ENCODE results near the gene CHRM4. TPM values are rescaled to one million over a fixed set of nuclear protein-coding genes. Genes with fewer than 3 reads are reported as not detected.
"Not testable (repeated sequence)": the region's sequence is repeated elsewhere in the genome, so short reads cannot be mapped to it uniquely, and the experiment has no call there.

Gene CHRM4
- total RNA-seq, 2 donors from 2014 or later, result 0.75 to 0.81 TPM

- Mint-ChIP-seq H3K27me3 (no peaks in the 10 kb centered on the region), H3K4me3 (no peak overlapping the region), H3K36me3 (no peaks in the 10 kb centered on the region), H3K9me3 (no peaks in the 10 kb centered on the region), H3K4me1 (ENCODE audit: low read depth in 2 of 2) (peaks cover 3 to 8% of the 10 kb centered on the region in 2 donors), H3K27ac (no peak overlapping the region)
- DNase-seq (ENCODE audit: low spot score) (no peak), ATAC-seq (no peak)
Measured at GRCh38 chr11:46374815-46375214, 16.8 kb downstream of the CHRM4 start.

GRCh38 chr11:46373787-46374740, 17.5 kb downstream of the CHRM4 start:
- Mint-ChIP-seq H3K4me1 (ENCODE audit: low read depth in 2 of 2) (peaks cover 2 to 4% of the 10 kb centered on the region in 2 donors), H3K4me3 (no peak overlapping the region), H3K27me3 (no peaks in the 10 kb centered on the region), H3K9me3 (no peaks in the 10 kb centered on the region), H3K27ac (no peak overlapping the region), H3K36me3 (no peaks in the 10 kb centered on the region)
- ATAC-seq (no peak), DNase-seq (ENCODE audit: low spot score) (no peak)

- H3K4me3 Mint-ChIP-seq; H3K36me3 Mint-ChIP-seq; H3K4me1 Mint-ChIP-seq (ENCODE audit: low read depth in 2 of 2): not testable (repeated sequence)
Measured at GRCh38 chr11:46372501-46372900, 19.1 kb downstream of the CHRM4 start.

GRCh38 chr11:46372086-46372485, 19.5 kb downstream of the CHRM4 start:
- Mint-ChIP-seq H3K36me3 (no peaks in the 10 kb centered on the region), H3K4me3 (no peak overlapping the region), H3K4me1 (ENCODE audit: low read depth in 2 of 2) (peaks cover 5 to 7% of the 10 kb centered on the region in 2 donors), H3K27me3 (no peaks in the 10 kb centered on the region), H3K9me3 (no peaks in the 10 kb centered on the region), H3K27ac (no peak overlapping the region)
- ATAC-seq, result no peak
- DNase-seq (ENCODE audit: low spot score), result no peak

More at GRCh38 chr11:46372501-46372900, 19.1 kb downstream of the CHRM4 start:
- not testable (repeated sequence) for ATAC-seq; H3K27ac Mint-ChIP-seq; DNase-seq (ENCODE audit: low spot score); H3K27me3 Mint-ChIP-seq; H3K9me3 Mint-ChIP-seq

- not testable (repeated sequence) for H3K4me3 Mint-ChIP-seq; DNase-seq (ENCODE audit: low spot score); H3K27ac Mint-ChIP-seq; H3K9me3 Mint-ChIP-seq; ATAC-seq; H3K4me1 Mint-ChIP-seq (ENCODE audit: low read depth in 2 of 2); H3K36me3 Mint-ChIP-seq; H3K27me3 Mint-ChIP-seq
Measured at GRCh38 chr11:46371262-46371661, 20.3 kb downstream of the CHRM4 start.

GRCh38 chr11:46370253-46370652, 21.3 kb downstream of the CHRM4 start:
- Mint-ChIP-seq H3K4me1 (ENCODE audit: low read depth in 2 of 2) (peaks cover 5 to 7% of the 10 kb centered on the region in 2 donors), H3K9me3 (no peaks in the 10 kb centered on the region), H3K4me3 (no peak overlapping the region), H3K27me3 (no peaks in the 10 kb centered on the region), H3K27ac (no peak overlapping the region), H3K36me3 (no peaks in the 10 kb centered on the region)
- DNase-seq (ENCODE audit: low spot score) (no peak), ATAC-seq (no peak)

- ATAC-seq, result peak; percentile 61 to 69
Measured at GRCh38 chr11:46369458-46370152, 22.0 kb downstream of the CHRM4 start.

GRCh38 chr11:46367916-46368267, 23.7 kb downstream of the CHRM4 start:
- Mint-ChIP-seq H3K27me3 (no peaks in the 10 kb centered on the region), H3K4me3 (no peak overlapping the region), H3K36me3 (no peaks in the 10 kb centered on the region), H3K4me1 (ENCODE audit: low read depth in 2 of 2) (peaks cover 17 to 23% of the 10 kb centered on the region in 2 donors), H3K27ac (no peak overlapping the region), H3K9me3 (no peaks in the 10 kb centered on the region)
- DNase-seq (ENCODE audit: low spot score) (no peak), ATAC-seq (no peak)

More at GRCh38 chr11:46369458-46370152, 22.0 kb downstream of the CHRM4 start:
- DNase-seq (ENCODE audit: low spot score), result no peak
- H3K27ac Mint-ChIP-seq, result no peak overlapping the region
- H3K27me3 Mint-ChIP-seq, result no peaks in the 10 kb centered on the region
- peaks cover 10 to 13% of the 10 kb centered on the region in 2 donors for H3K4me1 Mint-ChIP-seq (ENCODE audit: low read depth in 2 of 2)
- no peak overlapping the region for H3K4me3 Mint-ChIP-seq
- no peaks in the 10 kb centered on the region for H3K9me3 Mint-ChIP-seq
- H3K36me3 Mint-ChIP-seq, result no peaks in the 10 kb centered on the region

- ATAC-seq (peak; percentile 73 to 79), DNase-seq (ENCODE audit: low spot score) (peak; percentile 78)
- peaks cover 22 to 28% of the 10 kb centered on the region in 2 donors for H3K4me1 Mint-ChIP-seq (ENCODE audit: low read depth in 2 of 2)
- H3K4me3 Mint-ChIP-seq, result no peak overlapping the region
- no peaks in the 10 kb centered on the region for H3K9me3 Mint-ChIP-seq
- H3K36me3 Mint-ChIP-seq, result no peaks in the 10 kb centered on the region
- no peak overlapping the region for H3K27ac Mint-ChIP-seq
- H3K27me3 Mint-ChIP-seq, result no peaks in the 10 kb centered on the region
Measured at GRCh38 chr11:46367244-46367915, 24.2 kb downstream of the CHRM4 start.

- Mint-ChIP-seq H3K27ac (no peak overlapping the region), H3K9me3 (no peaks in the 10 kb centered on the region), H3K4me3 (no peak overlapping the region), H3K4me1 (ENCODE audit: low read depth in 2 of 2) (peaks cover 24 to 30% of the 10 kb centered on the region in 2 donors), H3K36me3 (no peaks in the 10 kb centered on the region), H3K27me3 (no peaks in the 10 kb centered on the region)
- no peak for ATAC-seq
- DNase-seq (ENCODE audit: low spot score), result no peak
Measured at GRCh38 chr11:46366661-46367161, 24.9 kb downstream of the CHRM4 start.

- Mint-ChIP-seq H3K4me3 (no peak overlapping the region), H3K4me1 (ENCODE audit: low read depth in 2 of 2) (peaks cover 25 to 35% of the 10 kb centered on the region in 2 donors), H3K27me3 (no peaks in the 10 kb centered on the region), H3K36me3 (no peaks in the 10 kb centered on the region), H3K27ac (no peak overlapping the region), H3K9me3 (no peaks in the 10 kb centered on the region)
- DNase-seq (ENCODE audit: low spot score), result no peak
- ATAC-seq, result no peak
Measured at GRCh38 chr11:46366260-46366659, 25.3 kb downstream of the CHRM4 start.

- no peak overlapping the region for H3K4me3 Mint-ChIP-seq
- no peaks in the 10 kb centered on the region for H3K27me3 Mint-ChIP-seq
- no peak for DNase-seq (ENCODE audit: low spot score)
- ATAC-seq, result no peak
- no peaks in the 10 kb centered on the region for H3K9me3 Mint-ChIP-seq
- peaks cover 33 to 44% of the 10 kb centered on the region in 2 donors for H3K4me1 Mint-ChIP-seq (ENCODE audit: low read depth in 2 of 2)
- peak overlapping the region; percentile 44 to 95 for H3K27ac Mint-ChIP-seq
- no peaks in the 10 kb centered on the region for H3K36me3 Mint-ChIP-seq
Measured at GRCh38 chr11:46364791-46365190, 26.8 kb downstream of the CHRM4 start.

- H3K4me3 Mint-ChIP-seq, result no peak overlapping the region
- H3K4me1 Mint-ChIP-seq (ENCODE audit: low read depth in 2 of 2), result peaks cover 33 to 42% of the 10 kb centered on the region in 2 donors
- DNase-seq (ENCODE audit: low spot score) (no peak), ATAC-seq (no peak)
- peak overlapping the region; percentile 44 to 95 for H3K27ac Mint-ChIP-seq
- no peaks in the 10 kb centered on the region for H3K27me3 Mint-ChIP-seq
- no peaks in the 10 kb centered on the region for H3K36me3 Mint-ChIP-seq
- no peaks in the 10 kb centered on the region for H3K9me3 Mint-ChIP-seq
Measured at GRCh38 chr11:46364056-46364455, 27.5 kb downstream of the CHRM4 start.

All from natural killer cell treated with Interleukin-12 subunit alpha and Interleukin-12 subunit beta and Interleukin-15 and Interleukin-18, amount 100 ng/mL, for 72 hours (primary cell).